HG03521 (cell line): ENCODE data around the gene SOAT2.
"Not testable (repeated sequence)": the region's sequence is repeated elsewhere in the genome, so short reads cannot be mapped to it uniquely, and the experiment has no call there.

Experiments used
- ATAC-seq: cut with Tn5 transposase; IDR thresholded peaks from one replicate; pipeline ENCODE4 v1.9.1; 2021; ENCODE audit warnings: mild to moderate bottlenecking, moderate library complexity; ENCODE audit not compliant: unreplicated experiment

SOAT2 gene

GRCh38 chr12:53101931-53102781 is 1.1 kb upstream of the SOAT2 start:
- no peak for ATAC-seq

- no peak for ATAC-seq
Measured at GRCh38 chr12:53103860-53104305, 597 bp downstream of the SOAT2 start.

GRCh38 chr12:53105256-53105655 is 2.0 kb downstream of the SOAT2 start:
- ATAC-seq, result no peak

GRCh38 chr12:53105712-53106439 is 2.6 kb downstream of the SOAT2 start:
- ATAC-seq, result no peak

GRCh38 chr12:53107122-53107521 is 3.8 kb downstream of the SOAT2 start:
- no peak for ATAC-seq

- not testable (repeated sequence) for ATAC-seq
Measured at GRCh38 chr12:53112431-53112830, 9.1 kb downstream of the SOAT2 start.

GRCh38 chr12:53113136-53113705 is 9.9 kb downstream of the SOAT2 start:
- ATAC-seq, result no peak

- no peak for ATAC-seq
Measured at GRCh38 chr12:53113951-53114350, 10.7 kb downstream of the SOAT2 start.

- no peak for ATAC-seq
Measured at GRCh38 chr12:53115112-53115890, 12.0 kb downstream of the SOAT2 start.

GRCh38 chr12:53115891-53116648 is 12.8 kb downstream of the SOAT2 start:
- no peak for ATAC-seq

GRCh38 chr12:53118751-53119300 is 15.5 kb downstream of the SOAT2 start:
- ATAC-seq, result no peak

GRCh38 chr12:53120685-53121525 is 17.6 kb downstream of the SOAT2 start:
- ATAC-seq, result no peak

- no peak for ATAC-seq
Measured at GRCh38 chr12:53122961-53123468, 19.7 kb downstream of the SOAT2 start.

- ATAC-seq, result no peak
Measured at GRCh38 chr12:53123578-53124351, 20.5 kb downstream of the SOAT2 start.

GRCh38 chr12:53124352-53124723 is 21.1 kb downstream of the SOAT2 start:
- ATAC-seq, result no peak

- no peak for ATAC-seq
Measured at GRCh38 chr12:53127169-53127568, 23.9 kb downstream of the SOAT2 start.

- no peak for ATAC-seq
Measured at GRCh38 chr12:53128780-53129569, 25.7 kb downstream of the SOAT2 start.
